AG09319 (cell line): ENCODE measurements around the gene MCF2L2.

Source experiments
- DNase-seq: peaks from one replicate; pipeline ENCODE4 v3.0.0-alpha.2; 2010; ENCODE audit warnings: low read depth; ENCODE audit errors: extremely low read depth
- TF ChIP-seq, protein P1 (sequence below): IDR thresholded peaks from 2 replicates; pipeline ENCODE4 v1.5.1; 2011; ENCODE audit warnings: low read depth, mild to moderate bottlenecking, inconsistent platforms, low read length, moderate library complexity

The MCF2L2 gene

DNA sequence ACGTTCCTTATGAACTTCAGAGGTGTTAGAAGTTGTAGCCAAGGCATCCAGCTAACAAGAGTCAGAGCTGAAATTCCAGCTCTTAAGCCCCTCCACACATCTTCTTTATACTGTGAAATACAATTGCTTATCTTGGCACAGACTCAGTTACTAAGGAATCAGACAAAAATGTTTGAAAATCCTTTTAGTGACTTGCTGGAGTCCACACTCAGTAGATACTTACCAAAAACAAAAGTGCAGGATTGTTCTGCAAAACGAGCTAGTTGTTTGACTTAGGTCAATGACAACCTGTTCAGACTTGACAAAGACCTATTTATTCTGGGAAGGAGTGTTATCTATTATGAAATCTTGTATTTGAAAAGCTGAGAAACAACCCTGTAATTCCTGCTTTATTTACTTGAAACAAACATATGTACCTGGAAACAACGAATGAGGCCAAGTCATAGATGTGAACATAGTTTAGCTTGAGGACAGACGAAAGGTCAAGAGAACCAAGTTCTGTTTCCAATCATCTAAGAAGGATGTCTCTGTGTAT, 136.9 kb downstream of the MCF2L2 start:
- TF ChIP-seq, protein P1, sequence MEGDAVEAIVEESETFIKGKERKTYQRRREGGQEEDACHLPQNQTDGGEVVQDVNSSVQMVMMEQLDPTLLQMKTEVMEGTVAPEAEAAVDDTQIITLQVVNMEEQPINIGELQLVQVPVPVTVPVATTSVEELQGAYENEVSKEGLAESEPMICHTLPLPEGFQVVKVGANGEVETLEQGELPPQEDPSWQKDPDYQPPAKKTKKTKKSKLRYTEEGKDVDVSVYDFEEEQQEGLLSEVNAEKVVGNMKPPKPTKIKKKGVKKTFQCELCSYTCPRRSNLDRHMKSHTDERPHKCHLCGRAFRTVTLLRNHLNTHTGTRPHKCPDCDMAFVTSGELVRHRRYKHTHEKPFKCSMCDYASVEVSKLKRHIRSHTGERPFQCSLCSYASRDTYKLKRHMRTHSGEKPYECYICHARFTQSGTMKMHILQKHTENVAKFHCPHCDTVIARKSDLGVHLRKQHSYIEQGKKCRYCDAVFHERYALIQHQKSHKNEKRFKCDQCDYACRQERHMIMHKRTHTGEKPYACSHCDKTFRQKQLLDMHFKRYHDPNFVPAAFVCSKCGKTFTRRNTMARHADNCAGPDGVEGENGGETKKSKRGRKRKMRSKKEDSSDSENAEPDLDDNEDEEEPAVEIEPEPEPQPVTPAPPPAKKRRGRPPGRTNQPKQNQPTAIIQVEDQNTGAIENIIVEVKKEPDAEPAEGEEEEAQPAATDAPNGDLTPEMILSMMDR = no peak
- DNase-seq = no peak

DNA sequence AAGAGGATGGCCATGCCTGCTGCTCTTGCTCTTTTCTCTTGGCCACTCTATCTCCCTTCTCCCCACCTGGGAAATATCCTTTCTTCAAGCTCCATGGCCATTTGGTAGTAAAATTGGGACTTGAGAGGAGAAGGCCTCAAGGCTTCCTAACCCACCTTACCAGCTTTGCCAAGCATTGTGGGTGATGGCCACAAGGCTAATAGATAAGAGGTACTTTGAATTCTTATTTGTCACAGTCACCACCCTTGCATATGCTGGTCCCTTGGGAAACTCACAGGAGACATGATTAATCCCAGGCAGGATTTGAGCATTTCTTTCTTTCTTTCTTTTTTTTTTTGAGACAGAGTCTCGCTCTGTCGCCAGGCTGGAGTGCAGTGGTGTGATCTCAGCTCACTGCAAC, 138.2 kb downstream of the MCF2L2 start:
- TF ChIP-seq, protein P1 = no peak
- no peak for DNase-seq

DNA sequence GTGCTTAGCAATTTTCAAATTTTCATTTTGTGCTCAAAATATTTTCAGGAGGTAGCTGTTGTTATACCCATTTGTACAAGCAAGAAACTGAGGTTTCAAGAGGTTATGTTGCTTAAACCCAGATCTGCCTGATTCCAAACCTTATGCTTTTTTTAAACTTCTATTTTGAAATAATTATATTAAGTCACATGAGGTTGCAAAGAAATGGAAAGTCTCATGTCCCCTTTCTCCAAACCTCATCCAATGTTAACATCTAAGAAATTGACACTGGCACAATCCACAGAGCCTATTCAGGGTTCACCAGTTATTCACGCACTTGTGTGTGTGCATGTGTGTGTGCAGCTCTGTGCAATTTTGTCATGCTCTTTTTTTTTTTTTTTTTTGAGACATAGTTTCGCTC, 140.3 kb downstream of the MCF2L2 start:
- TF ChIP-seq, protein P1 = no peak
- DNase-seq = no peak

DNA sequence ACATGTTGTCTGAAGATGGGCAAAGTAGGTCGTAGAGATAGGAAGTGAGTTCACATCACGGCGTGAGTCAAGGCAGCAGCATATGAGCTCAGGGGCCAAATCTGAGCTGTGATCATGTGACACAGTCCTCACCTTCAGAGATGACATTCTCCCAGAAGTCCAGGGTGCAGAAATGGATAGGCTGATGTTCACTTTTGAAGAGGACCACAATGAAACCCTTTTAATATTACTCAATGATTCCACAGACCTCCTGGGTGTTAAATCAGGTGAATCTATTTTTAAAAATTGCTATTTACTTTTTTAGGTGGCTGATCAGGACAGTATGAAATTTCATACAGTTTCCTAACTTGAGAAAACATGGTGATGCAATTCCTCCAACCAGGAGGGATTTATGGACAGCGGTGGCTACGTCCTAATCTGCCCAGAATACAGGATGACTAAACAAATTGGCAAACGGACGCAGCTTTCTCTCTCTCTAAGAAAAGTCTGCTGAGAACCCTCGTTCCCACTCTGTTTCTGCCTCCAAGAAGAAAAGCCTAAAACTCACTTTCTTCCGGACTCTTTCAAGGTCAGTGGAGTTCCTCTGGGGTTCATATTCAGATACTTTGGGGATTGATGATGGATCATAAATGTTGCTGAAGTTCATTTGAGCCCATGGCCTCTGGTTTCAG, 141.0 kb downstream of the MCF2L2 start:
- DNase-seq = peak; percentile 68
- TF ChIP-seq, protein P1 = no peak

DNA sequence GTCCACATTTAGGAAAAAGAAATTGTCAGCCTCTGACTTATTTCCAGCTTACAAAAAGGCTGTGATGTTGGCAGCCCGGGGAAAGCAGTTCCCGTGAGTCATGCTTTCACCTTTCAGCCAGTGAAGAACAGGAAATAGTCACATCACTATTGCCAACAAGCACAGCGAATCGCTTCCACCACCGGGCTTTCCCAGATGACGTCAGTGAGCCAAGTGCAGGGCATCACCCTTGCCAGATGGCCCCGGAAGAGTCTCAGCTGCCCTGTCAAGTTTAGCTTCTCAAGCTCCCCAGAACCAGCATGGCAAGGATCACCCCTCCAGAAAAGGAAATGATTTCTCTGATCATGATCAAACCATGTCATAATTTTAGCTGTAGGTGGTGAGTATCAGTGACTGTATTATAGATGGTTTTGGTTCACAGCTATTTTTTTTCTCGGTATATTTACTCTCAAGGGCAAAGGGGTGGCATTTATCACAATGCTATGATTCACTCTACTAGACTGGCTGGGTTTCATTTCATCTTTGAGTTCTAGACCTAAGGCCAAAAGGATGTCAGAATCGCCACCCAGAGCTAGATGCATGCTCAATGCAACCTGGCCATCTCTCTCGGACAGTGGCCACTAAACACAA, 142.5 kb downstream of the MCF2L2 start:
- peak; percentile 78 for DNase-seq
- TF ChIP-seq, protein P1 = no peak

DNA sequence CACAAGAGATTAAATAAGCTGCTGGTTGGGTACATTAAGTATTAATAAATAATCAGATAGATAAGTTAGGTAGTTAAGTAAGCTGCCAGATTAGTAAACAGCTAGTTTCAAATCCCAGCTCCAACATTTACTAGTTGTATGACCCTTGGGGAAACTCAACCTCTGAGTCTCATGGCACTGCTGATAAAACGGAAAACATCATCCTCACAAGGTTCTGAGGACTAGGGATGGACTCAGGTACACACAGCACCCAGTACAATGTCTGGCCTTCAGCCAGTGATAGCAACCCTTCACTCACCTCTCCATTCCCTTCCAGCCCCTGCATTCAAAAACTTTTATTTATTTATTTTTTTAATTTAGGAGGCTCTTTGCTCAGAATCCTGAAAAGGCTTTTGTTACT, 143.1 kb downstream of the MCF2L2 start:
- DNase-seq = no peak
- TF ChIP-seq, protein P1 = no peak

DNA sequence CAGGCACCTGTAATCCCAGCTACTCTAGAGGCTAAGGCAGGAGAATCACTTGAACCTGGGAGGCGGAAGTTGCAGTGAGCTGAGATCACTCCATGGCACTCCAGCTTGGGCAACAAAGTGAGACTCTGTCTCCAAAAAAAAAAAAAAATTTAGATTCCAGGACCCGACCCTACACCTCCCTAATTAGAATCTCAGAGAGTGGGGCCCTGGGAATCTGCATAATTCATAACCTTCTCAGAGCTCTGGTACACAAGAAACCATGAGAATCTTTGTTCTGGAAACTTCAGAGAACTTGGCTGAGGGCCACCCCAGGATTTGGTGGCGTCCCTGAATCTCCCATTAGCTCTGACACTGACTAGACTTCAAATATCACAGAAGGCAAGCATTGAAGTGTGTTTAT, 143.8 kb downstream of the MCF2L2 start:
- DNase-seq = no peak
- TF ChIP-seq, protein P1 = no peak
